ENCODE measurements around the gene MICAL3.

Gene MICAL3

GRCh38 chr22:17927062-17927461 is 97.3 kb downstream of the MICAL3 start:
- Histone ChIP-seq H3K9ac (ENCODE audit: low read depth, low read length) (no peak overlapping the region), H3K4me1 (ENCODE audit: insufficient read depth, low read length) (peaks cover 16% of the 10 kb centered on the region), H3K9me3 (ENCODE audit: control insufficient read depth, insufficient read depth, low read length) (no peaks in the 10 kb centered on the region)

GRCh38 chr22:17926516-17926915 is 97.8 kb downstream of the MICAL3 start:
- H3K9ac ChIP-seq (ENCODE audit: low read depth, low read length) = no peak overlapping the region
- no peaks in the 10 kb centered on the region for H3K9me3 ChIP-seq (ENCODE audit: control insufficient read depth, insufficient read depth, low read length)
- no peaks in the 10 kb centered on the region for H3K36me3 ChIP-seq (ENCODE audit: insufficient read depth, low read length)
- peaks cover 16% of the 10 kb centered on the region for H3K4me1 ChIP-seq (ENCODE audit: insufficient read depth, low read length)

More at GRCh38 chr22:17927062-17927461, 97.3 kb downstream of the MICAL3 start:
- no peaks in the 10 kb centered on the region for H3K36me3 ChIP-seq (ENCODE audit: insufficient read depth, low read length)

GRCh38 chr22:17925431-17925841 is 98.9 kb downstream of the MICAL3 start:
- H3K36me3 ChIP-seq (ENCODE audit: insufficient read depth, low read length) = no peaks in the 10 kb centered on the region
- peaks cover 25% of the 10 kb centered on the region for H3K4me1 ChIP-seq (ENCODE audit: insufficient read depth, low read length)
- no peaks in the 10 kb centered on the region for H3K9me3 ChIP-seq (ENCODE audit: control insufficient read depth, insufficient read depth, low read length)
- H3K9ac ChIP-seq (ENCODE audit: low read depth, low read length) = no peak overlapping the region

GRCh38 chr22:17924735-17925364 is 99.5 kb downstream of the MICAL3 start:
- Histone ChIP-seq H3K9ac (ENCODE audit: low read depth, low read length) (no peak overlapping the region), H3K36me3 (ENCODE audit: insufficient read depth, low read length) (no peaks in the 10 kb centered on the region), H3K4me1 (ENCODE audit: insufficient read depth, low read length) (peaks cover 30% of the 10 kb centered on the region), H3K9me3 (ENCODE audit: control insufficient read depth, insufficient read depth, low read length) (no peaks in the 10 kb centered on the region)

GRCh38 chr22:17924076-17924475 is 100.3 kb downstream of the MICAL3 start:
- Histone ChIP-seq H3K4me1 (ENCODE audit: insufficient read depth, low read length) (peaks cover 38% of the 10 kb centered on the region), H3K36me3 (ENCODE audit: insufficient read depth, low read length) (no peaks in the 10 kb centered on the region), H3K9ac (ENCODE audit: low read depth, low read length) (no peak overlapping the region), H3K9me3 (ENCODE audit: control insufficient read depth, insufficient read depth, low read length) (no peaks in the 10 kb centered on the region)

- Histone ChIP-seq H3K4me1 (ENCODE audit: insufficient read depth, low read length) (peaks cover 39% of the 10 kb centered on the region), H3K9ac (ENCODE audit: low read depth, low read length) (no peak overlapping the region)
These were observed 101.1 kb downstream of the MICAL3 start for GRCh38 chr22:17922925-17923903.

GRCh38 chr22:17921871-17922821 is 102.2 kb downstream of the MICAL3 start:
- Histone ChIP-seq H3K9ac (ENCODE audit: low read depth, low read length) (no peak overlapping the region), H3K9me3 (ENCODE audit: control insufficient read depth, insufficient read depth, low read length) (no peaks in the 10 kb centered on the region), H3K4me1 (ENCODE audit: insufficient read depth, low read length) (peaks cover 39% of the 10 kb centered on the region), H3K36me3 (ENCODE audit: insufficient read depth, low read length) (no peaks in the 10 kb centered on the region)

More at GRCh38 chr22:17922925-17923903, 101.1 kb downstream of the MICAL3 start:
- H3K36me3 ChIP-seq (ENCODE audit: insufficient read depth, low read length) = no peaks in the 10 kb centered on the region
- H3K9me3 ChIP-seq (ENCODE audit: control insufficient read depth, insufficient read depth, low read length) = no peaks in the 10 kb centered on the region

GRCh38 chr22:17920992-17921650 is 103.2 kb downstream of the MICAL3 start:
- H3K36me3 ChIP-seq (ENCODE audit: insufficient read depth, low read length) = no peaks in the 10 kb centered on the region
- peaks cover 39% of the 10 kb centered on the region for H3K4me1 ChIP-seq (ENCODE audit: insufficient read depth, low read length)
- no peaks in the 10 kb centered on the region for H3K9me3 ChIP-seq (ENCODE audit: control insufficient read depth, insufficient read depth, low read length)
- no peak overlapping the region for H3K9ac ChIP-seq (ENCODE audit: low read depth, low read length)

- no peaks in the 10 kb centered on the region for H3K9me3 ChIP-seq (ENCODE audit: control insufficient read depth, insufficient read depth, low read length)
- peaks cover 39% of the 10 kb centered on the region for H3K4me1 ChIP-seq (ENCODE audit: insufficient read depth, low read length)
- H3K9ac ChIP-seq (ENCODE audit: low read depth, low read length) = no peak overlapping the region; the same call in 1 of the 2 replicates
- no peaks in the 10 kb centered on the region for H3K36me3 ChIP-seq (ENCODE audit: insufficient read depth, low read length)
These were observed 104.2 kb downstream of the MICAL3 start for GRCh38 chr22:17920145-17920605.

- no peak overlapping the region; the same call in 1 of the 2 replicates for H3K9ac ChIP-seq (ENCODE audit: low read depth, low read length)
- H3K4me1 ChIP-seq (ENCODE audit: insufficient read depth, low read length) = peaks cover 36% of the 10 kb centered on the region
- no peaks in the 10 kb centered on the region for H3K36me3 ChIP-seq (ENCODE audit: insufficient read depth, low read length)
- no peaks in the 10 kb centered on the region for H3K9me3 ChIP-seq (ENCODE audit: control insufficient read depth, insufficient read depth, low read length)
These were observed 104.9 kb downstream of the MICAL3 start for GRCh38 chr22:17919276-17920144.

- Histone ChIP-seq H3K4me1 (ENCODE audit: insufficient read depth, low read length) (peaks cover 34% of the 10 kb centered on the region), H3K9ac (ENCODE audit: low read depth, low read length) (no peak overlapping the region), H3K9me3 (ENCODE audit: control insufficient read depth, insufficient read depth, low read length) (no peaks in the 10 kb centered on the region), H3K36me3 (ENCODE audit: insufficient read depth, low read length) (no peaks in the 10 kb centered on the region)
These were observed 105.5 kb downstream of the MICAL3 start for GRCh38 chr22:17918840-17919239.

GRCh38 chr22:17917490-17917983 is 106.8 kb downstream of the MICAL3 start:
- Histone ChIP-seq H3K9ac (ENCODE audit: low read depth, low read length) (no peak overlapping the region), H3K36me3 (ENCODE audit: insufficient read depth, low read length) (no peaks in the 10 kb centered on the region), H3K4me1 (ENCODE audit: insufficient read depth, low read length) (peaks cover 28% of the 10 kb centered on the region), H3K9me3 (ENCODE audit: control insufficient read depth, insufficient read depth, low read length) (no peaks in the 10 kb centered on the region)
